Fibroblast of the aortic adventitia (primary cell): ENCODE results near the gene INHBC. TPM values are rescaled to one million over a fixed set of nuclear protein-coding genes. Genes with fewer than 3 reads are reported as not detected.
"Not testable (repeated sequence)": the region's sequence is repeated elsewhere in the genome, so short reads cannot be mapped to it uniquely, and the experiment has no call there.

ENCODE experiments used
- DNase-seq: peaks from one replicate; pipeline ENCODE4 v3.0.0-alpha.2; 2010; ENCODE audit warnings: low read depth
- H3K4me3 ChIP-seq: 2 replicates; pipeline ENCODE4 v1.5.1; 2011; ENCODE audit warnings: low read depth, mild to moderate bottlenecking, control low read depth, low read length, moderate library complexity
- CTCF ChIP-seq: IDR thresholded peaks from 2 replicates; pipeline ENCODE4 v1.5.1; 2011; ENCODE audit warnings: mild to moderate bottlenecking, low read length, control low read depth, inconsistent platforms; ENCODE audit not compliant: insufficient read depth
- total RNA-seq: library from RNA; depleted of rRNA; stranded (reverse); fragments of >200 nt; gene quantifications from 2 replicates; pipeline ENCODE4 v1.2.3, GENCODE V29; 2012; ENCODE audit warnings: low replicate concordance

Gene INHBC
- total RNA-seq, 1 donor: not detected

- DNase-seq: no peak
- H3K4me3 ChIP-seq: no peak overlapping the region
- TF ChIP-seq CTCF: no peak
These were observed 5.2 kb downstream of the INHBC start for GRCh38 chr12:57439762-57440266.

- not testable (repeated sequence) for H3K4me3 ChIP-seq, DNase-seq
These were observed 6.8 kb downstream of the INHBC start for GRCh38 chr12:57441393-57441792.

GRCh38 chr12:57441846-57442427, 7.4 kb downstream of the INHBC start:
- DNase-seq: no peak
- no peak overlapping the region for H3K4me3 ChIP-seq
- TF ChIP-seq CTCF: no peak

- DNase-seq: not testable (repeated sequence)
These were observed 9.8 kb downstream of the INHBC start for GRCh38 chr12:57444337-57444736.

GRCh38 chr12:57444744-57445143, 10.2 kb downstream of the INHBC start:
- no peak overlapping the region for H3K4me3 ChIP-seq
- TF ChIP-seq CTCF: no peak
- DNase-seq: no peak

More at GRCh38 chr12:57444337-57444736, 9.8 kb downstream of the INHBC start:
- H3K4me3 ChIP-seq: not testable (repeated sequence)

GRCh38 chr12:57446292-57446960, 11.8 kb downstream of the INHBC start:
- no peak for DNase-seq
- TF ChIP-seq CTCF: no peak
- no peak overlapping the region for H3K4me3 ChIP-seq

GRCh38 chr12:57448669-57449068, 14.1 kb downstream of the INHBC start:
- TF ChIP-seq CTCF: no peak
- no peak overlapping the region for H3K4me3 ChIP-seq
- no peak for DNase-seq

GRCh38 chr12:57449375-57449774, 14.8 kb downstream of the INHBC start:
- TF ChIP-seq CTCF: no peak
- no peak for DNase-seq

More at GRCh38 chr12:57449375-57449774, 14.8 kb downstream of the INHBC start:
- no peak overlapping the region for H3K4me3 ChIP-seq
